RCC 7860 (cell line): ENCODE data around the gene MYO1D.
"Not testable (repeated sequence)": the region's sequence is repeated elsewhere in the genome, so short reads cannot be mapped to it uniquely, and the experiment has no call there.

ENCODE experiments used
- DNase-seq: peaks from one replicate; pipeline ENCODE4 v3.0.0-alpha.2; 2015; ENCODE audit warnings: low spot score
- FAIRE-seq: peaks from 2 replicates; lab custom pipeline; 2012; peaks lifted over from hg19 to GRCh38; lab: Jason Lieb, UNC

Gene MYO1D

GRCh38 chr17:32693194-32693897 lies 183.6 kb downstream of the MYO1D start:
- FAIRE-seq = no peak

GRCh38 chr17:32692179-32692578 lies 184.7 kb downstream of the MYO1D start:
- FAIRE-seq = no peak
- DNase-seq = no peak

More at GRCh38 chr17:32693194-32693897, 183.6 kb downstream of the MYO1D start:
- no peak for DNase-seq

GRCh38 chr17:32689348-32689747 lies 187.6 kb downstream of the MYO1D start:
- no peak for FAIRE-seq
- DNase-seq = no peak

- no peak for DNase-seq
- FAIRE-seq = no peak
Observed at GRCh38 chr17:32688221-32688620, 188.7 kb downstream of the MYO1D start.

GRCh38 chr17:32684087-32684958 lies 192.6 kb downstream of the MYO1D start:
- DNase-seq (no peak), FAIRE-seq (no peak)

- FAIRE-seq (no peak), DNase-seq (no peak)
Observed at GRCh38 chr17:32673964-32674363, 203.0 kb downstream of the MYO1D start.

GRCh38 chr17:32672711-32673110 lies 204.2 kb downstream of the MYO1D start:
- DNase-seq (no peak), FAIRE-seq (no peak)

GRCh38 chr17:32671896-32672295 lies 205.0 kb downstream of the MYO1D start:
- FAIRE-seq = no peak

GRCh38 chr17:32664936-32665583 lies 211.9 kb downstream of the MYO1D start:
- DNase-seq (no peak), FAIRE-seq (no peak)

More at GRCh38 chr17:32671896-32672295, 205.0 kb downstream of the MYO1D start:
- DNase-seq = no peak

- no peak for FAIRE-seq
Observed at GRCh38 chr17:32660496-32660985, 216.4 kb downstream of the MYO1D start.

GRCh38 chr17:32659419-32659842 lies 217.5 kb downstream of the MYO1D start:
- DNase-seq (peak; percentile 27), FAIRE-seq (peak; percentile 30)

More at GRCh38 chr17:32660496-32660985, 216.4 kb downstream of the MYO1D start:
- DNase-seq = no peak

- FAIRE-seq (no peak), DNase-seq (no peak)
Observed at GRCh38 chr17:32658470-32659418, 218.2 kb downstream of the MYO1D start.

GRCh38 chr17:32656886-32657285 lies 220.0 kb downstream of the MYO1D start:
- FAIRE-seq (no peak), DNase-seq (no peak)

- no peak for DNase-seq
- FAIRE-seq = no peak
Observed at GRCh38 chr17:32654324-32654723, 222.6 kb downstream of the MYO1D start.

- DNase-seq (no peak), FAIRE-seq (no peak)
Observed at GRCh38 chr17:32651084-32651483, 225.8 kb downstream of the MYO1D start.

- no peak for DNase-seq
- no peak for FAIRE-seq
Observed at GRCh38 chr17:32648450-32648849, 228.5 kb downstream of the MYO1D start.

- FAIRE-seq (no peak), DNase-seq (no peak)
Observed at GRCh38 chr17:32646941-32647340, 230.0 kb downstream of the MYO1D start.

GRCh38 chr17:32641514-32641913 lies 235.4 kb downstream of the MYO1D start:
- FAIRE-seq, DNase-seq: not testable (repeated sequence)

- FAIRE-seq = no peak
Observed at GRCh38 chr17:32636598-32637218, 240.2 kb downstream of the MYO1D start.

GRCh38 chr17:32634167-32634566 lies 242.8 kb downstream of the MYO1D start:
- no peak for FAIRE-seq

More at GRCh38 chr17:32636598-32637218, 240.2 kb downstream of the MYO1D start:
- DNase-seq = no peak

More at GRCh38 chr17:32634167-32634566, 242.8 kb downstream of the MYO1D start:
- DNase-seq = no peak
